ENCODE measurements around the gene STON1. TPM values are rescaled to one million over a fixed set of nuclear protein-coding genes. Genes with fewer than 3 reads are reported as not detected.

The STON1 gene
- total RNA-seq, 6 experiments from 2014 or later, result 1.1 to 4.3 (median 1.6) TPM

- no peak for DNase-seq
- 67% methylated on average over 9 of the region's 9 CpGs for WGBS (ENCODE audit: insufficient coverage, low coverage, low lambda C conversion rate, missing lambda C conversion rate)
- intact Hi-C loops (cut with DNase I), result no loop called here
- Histone ChIP-seq H3K9me3 (no peaks in the 10 kb centered on the region), H3K27ac (no peak overlapping the region), H3K27me3 (no peaks in the 10 kb centered on the region), H3K4me3 (no peak overlapping the region), H3K4me1 (no peaks in the 10 kb centered on the region), H3K36me3 (no peaks in the 10 kb centered on the region)
- TF ChIP-seq CTCF (IDR thresholded peaks at IDR 0.05), result no peak
- TF ChIP-seq POLR2A (IDR thresholded peaks at IDR 0.05), result no peak
- no peak for ATAC-seq
These were observed 44.7 kb downstream of the STON1 start for GRCh38 chr2:48574353-48575287.

GRCh38 chr2:48578313-48578712, 48.4 kb downstream of the STON1 start:
- WGBS (ENCODE audit: insufficient coverage, low coverage, low lambda C conversion rate, missing lambda C conversion rate), result 60% methylated on average over 4 of the region's 4 CpGs
- intact Hi-C loops (cut with DNase I), result no loop called here
- Histone ChIP-seq H3K27ac (no peak overlapping the region), H3K36me3 (no peaks in the 10 kb centered on the region), H3K9me3 (no peaks in the 10 kb centered on the region), H3K4me3 (no peak overlapping the region), H3K27me3 (no peaks in the 10 kb centered on the region), H3K4me1 (no peaks in the 10 kb centered on the region)
- ATAC-seq (no peak), DNase-seq (no peak)
- no peak for TF ChIP-seq POLR2A (IDR thresholded peaks at IDR 0.05)
- no peak for TF ChIP-seq CTCF (IDR thresholded peaks at IDR 0.05)

GRCh38 chr2:48583961-48584360, 54.0 kb downstream of the STON1 start:
- Histone ChIP-seq H3K36me3 (no peaks in the 10 kb centered on the region), H3K27ac (no peak overlapping the region), H3K4me1 (no peaks in the 10 kb centered on the region), H3K9me3 (no peaks in the 10 kb centered on the region), H3K27me3 (no peaks in the 10 kb centered on the region), H3K4me3 (no peak overlapping the region)
- 100% methylated on average over 3 of the region's 3 CpGs for WGBS (ENCODE audit: insufficient coverage, low coverage, low lambda C conversion rate, missing lambda C conversion rate)
- intact Hi-C loops (cut with DNase I), result no loop called here
- ATAC-seq (no peak), DNase-seq (no peak)
- TF ChIP-seq CTCF (IDR thresholded peaks at IDR 0.05) (no peak), POLR2A (IDR thresholded peaks at IDR 0.05) (no peak)

- DNase-seq (no peak), ATAC-seq (no peak)
- 87% methylated on average over 4 of the region's 4 CpGs for WGBS (ENCODE audit: insufficient coverage, low coverage, low lambda C conversion rate, missing lambda C conversion rate)
- Histone ChIP-seq H3K36me3 (no peaks in the 10 kb centered on the region), H3K4me3 (no peak overlapping the region), H3K27me3 (no peaks in the 10 kb centered on the region), H3K4me1 (no peaks in the 10 kb centered on the region), H3K9me3 (no peaks in the 10 kb centered on the region), H3K27ac (no peak overlapping the region)
- TF ChIP-seq CTCF (IDR thresholded peaks at IDR 0.05) (no peak), POLR2A (IDR thresholded peaks at IDR 0.05) (no peak)
- intact Hi-C loops (cut with DNase I), result no loop called here
These were observed 54.6 kb downstream of the STON1 start for GRCh38 chr2:48584551-48584950.

Measured in right lobe of liver (tissue), 6 donors.